Measurements from ENCODE around the gene CHCHD6.

The CHCHD6 gene

DNA sequence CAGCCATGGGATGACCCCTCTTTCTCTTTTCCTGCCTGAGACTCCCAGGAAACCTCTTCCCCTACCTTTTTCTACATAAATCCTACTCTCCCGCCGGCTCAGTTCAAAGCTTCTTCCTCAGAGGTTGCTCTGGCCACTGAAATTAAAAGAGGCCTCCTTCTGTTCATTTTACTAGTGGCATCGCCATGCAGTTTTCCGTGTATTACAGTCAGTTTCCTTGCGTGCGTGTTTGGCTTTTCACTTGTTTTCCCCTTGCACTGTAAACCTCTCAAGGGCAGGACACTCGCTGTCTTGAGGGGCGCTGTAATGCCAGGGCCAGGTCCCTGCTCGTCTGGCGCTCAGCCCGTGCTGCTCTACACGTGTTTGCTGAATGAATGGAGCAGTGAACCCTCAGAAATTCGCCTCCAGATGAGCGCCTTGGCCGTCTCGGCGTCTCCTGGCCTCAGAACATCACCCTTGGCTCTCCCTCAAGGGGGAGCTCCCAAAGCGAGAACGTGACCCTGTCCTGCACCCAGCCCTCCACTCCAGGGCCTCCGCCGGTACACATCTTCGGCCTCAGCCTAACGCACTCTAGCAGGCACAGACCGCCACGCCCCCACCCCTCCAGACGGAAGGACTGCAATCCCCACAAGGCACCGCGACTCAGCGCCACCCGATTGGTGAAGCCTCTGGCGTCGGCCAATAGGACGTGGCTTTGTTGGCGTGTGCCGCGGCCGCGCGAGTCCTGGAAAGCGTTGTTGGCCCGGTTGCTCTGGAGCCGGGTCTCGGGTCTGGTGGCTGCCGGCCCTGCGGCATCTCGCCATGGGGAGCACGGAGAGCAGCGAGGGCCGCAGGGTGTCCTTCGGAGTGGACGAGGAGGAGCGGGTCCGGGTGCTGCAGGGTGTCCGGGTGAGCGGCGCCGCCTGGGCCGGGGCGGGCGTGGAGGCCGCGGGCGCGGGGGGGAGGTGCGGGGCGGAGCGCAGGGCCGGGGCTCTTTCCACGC, at the start of gene CHCHD6:
CHCHD6 (plus strand) TSS at position 729 of the 982 bp plus-strand sequence; CDS start at position 802, 73 bp downstream.
- TF ChIP-seq CTCF (conservative IDR thresholded peaks at IDR 0.05; ENCODE audit: control insufficient read depth, insufficient read depth, low read depth, low read length) = peak; percentile 11
- DNase-seq (ENCODE audit: low read depth) = peak; percentile 94
- peak within 1 kb of the TSS; percentile 75 for H3K4me3 ChIP-seq (ENCODE audit: control insufficient read depth, low read depth, low read length)

GRCh38 chr3:126654571-126655383, 49.3 kb upstream of the CHCHD6 start, which contains the start of gene TXNRD3:
Gene TXNRD3, minus strand, starts transcription at chr3:126655124.
- peak; percentile 44 for DNase-seq (ENCODE audit: low read depth)
- H3K4me3 ChIP-seq (ENCODE audit: control insufficient read depth, low read depth, low read length) = peak within 1 kb of the TSS; percentile 60
- TF ChIP-seq CTCF (conservative IDR thresholded peaks at IDR 0.05; ENCODE audit: control insufficient read depth, insufficient read depth, low read depth, low read length) = no peak

- DNase-seq (ENCODE audit: low read depth) = no peak
- no peak for TF ChIP-seq CTCF (conservative IDR thresholded peaks at IDR 0.05; ENCODE audit: control insufficient read depth, insufficient read depth, low read depth, low read length)
- no peak overlapping the region for H3K4me3 ChIP-seq (ENCODE audit: control insufficient read depth, low read depth, low read length)
These were observed 48.2 kb upstream of the CHCHD6 start for GRCh38 chr3:126655887-126656286.

GRCh38 chr3:126656371-126657134, 47.5 kb upstream of the CHCHD6 start:
- TF ChIP-seq CTCF (conservative IDR thresholded peaks at IDR 0.05; ENCODE audit: control insufficient read depth, insufficient read depth, low read depth, low read length) = no peak
- no peak for DNase-seq (ENCODE audit: low read depth)
- H3K4me3 ChIP-seq (ENCODE audit: control insufficient read depth, low read depth, low read length) = no peak overlapping the region

GRCh38 chr3:126657901-126658300, 46.1 kb upstream of the CHCHD6 start:
- DNase-seq (ENCODE audit: low read depth) = no peak
- no peak overlapping the region for H3K4me3 ChIP-seq (ENCODE audit: control insufficient read depth, low read depth, low read length)
- no peak for TF ChIP-seq CTCF (conservative IDR thresholded peaks at IDR 0.05; ENCODE audit: control insufficient read depth, insufficient read depth, low read depth, low read length)

DNA sequence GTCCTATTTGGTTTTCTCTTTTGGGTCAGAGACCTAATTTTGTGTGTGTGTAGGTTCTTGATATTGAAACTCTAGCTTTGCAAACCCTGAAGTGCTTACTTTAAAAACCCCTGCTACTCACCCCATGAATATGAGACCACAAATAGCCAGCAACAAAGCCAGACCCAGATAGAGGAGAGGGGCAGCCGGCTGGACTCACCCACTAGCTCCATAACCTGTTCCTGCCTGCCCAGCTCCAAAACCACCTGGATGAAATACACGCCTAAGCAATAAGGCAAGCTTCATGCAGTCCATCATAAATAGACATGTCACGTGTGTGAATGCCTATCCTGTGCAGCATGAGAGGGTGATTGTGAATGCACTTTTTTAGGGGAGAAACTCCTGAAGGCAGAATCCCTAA, 45.5 kb upstream of the CHCHD6 start:
- no peak for TF ChIP-seq CTCF (conservative IDR thresholded peaks at IDR 0.05; ENCODE audit: control insufficient read depth, insufficient read depth, low read depth, low read length)
- H3K4me3 ChIP-seq (ENCODE audit: control insufficient read depth, low read depth, low read length) = no peak overlapping the region
- no peak for DNase-seq (ENCODE audit: low read depth)
